K562 (cell line): ENCODE data around the gene DUSP9. TPM values are rescaled to one million over a fixed set of nuclear protein-coding genes. Genes with fewer than 3 reads are reported as not detected.

Experiments used
- ATAC-seq: fragments of 200-7000 bp; cut with Tn5 transposase; 3 replicates; pipeline ENCODE4 v1.9.1; 2020; ENCODE audit warnings: moderate library complexity
- BruUV-seq: library from RNA; stranded (reverse); fragments of 400-500 nt; replicated peaks from 2 replicates; lab custom pipeline; 2021; lab: Mats Ljungman, UMichigan
- CTCF ChIA-PET: fragments of 300-600 bp; formaldehyde crosslinking; extraction: SDS; loops from one replicate; lab custom pipeline; 2021; ENCODE audit warnings: low intra/inter-chr PET ratio; lab: Yijun Ruan, JAX
- POLR2A ChIA-PET: fragments of 300-600, 350-650 bp; sonication (Branson Sonifier 250); formaldehyde crosslinking; extraction: SDS; loops from one replicate; lab custom pipeline; 2021; ENCODE audit warnings: antibody characterized with exemption, inconsistent platforms; lab: Yijun Ruan, JAX
- DNase-seq, 4 experiments: peaks; one replicate each; pipeline versions ENCODE4 v3.0.0 to v3.0.0-alpha.2; 2011 to 2018; ENCODE audit warnings: low spot score in 3 of 4, mixed read lengths in 3 of 4; ENCODE audit errors: extremely low read depth in 1 of 4
- FAIRE-seq: peaks from 2 replicates; lab custom pipeline; 2011; peaks lifted over from hg19 to GRCh38; lab: Jason Lieb, UNC
- H2AFZ ChIP-seq: 2 replicates; pipeline ENCODE4 v1.6.0; 2011; ENCODE audit warnings: low read depth, low read length, control low read depth, inconsistent platforms
- H3K27ac ChIP-seq: fragments of 200-600 bp; 3 replicates; pipeline ENCODE4 v1.8.0; 2011; ENCODE audit warnings: low read depth, mild to moderate bottlenecking, control low read depth, inconsistent platforms, low read length, moderate library complexity, mixed read lengths; ENCODE audit errors: extremely low read depth
- H3K27me3 ChIP-seq, 2 experiments: fragments of 300-600 bp in 1 of 2; 2 replicates in 1 of 2; 3 replicates in 1 of 2; pipeline versions ENCODE4 v1.6.0 to v1.8.0; 2011; ENCODE audit warnings: inconsistent platforms in 2 of 2, low read length in 2 of 2, mild to moderate bottlenecking in 1 of 2, mixed read lengths in 1 of 2, moderate library complexity in 1 of 2; ENCODE audit not compliant: control insufficient read depth in 2 of 2, insufficient read depth in 2 of 2
- H3K36me3 ChIP-seq: fragments of 300-600 bp; 3 replicates; pipeline ENCODE4 v1.8.0; 2011; ENCODE audit warnings: mild to moderate bottlenecking, low read length, inconsistent platforms; ENCODE audit not compliant: control insufficient read depth, insufficient read depth
- H3K4me1 ChIP-seq, 2 experiments: fragments of 200-600 bp in 1 of 2; replicated peaks in 1 of 2; 2 replicates in 1 of 2; 3 replicates in 1 of 2; pipeline versions ENCODE4 v1.5.1 to v1.8.0; 2011; ENCODE audit warnings: inconsistent platforms in 2 of 2, low read length in 2 of 2, mild to moderate bottlenecking in 1 of 2, mixed read lengths in 1 of 2, moderate library complexity in 1 of 2; ENCODE audit not compliant: control insufficient read depth in 2 of 2, insufficient read depth in 2 of 2
- H3K4me2 ChIP-seq: 2 replicates; pipeline ENCODE4 v1.6.1; 2011; ENCODE audit warnings: low read length, control low read depth, inconsistent platforms, mixed read lengths; ENCODE audit not compliant: insufficient read depth
- H3K4me3 ChIP-seq: fragments of 200-600 bp; sonication (generic), shearing (Covaris generic); 2 replicates; pipeline ENCODE4 v1.5.1; 2016; ENCODE audit warnings: control low read depth, inconsistent platforms
- H3K79me2 ChIP-seq: fragments of 200-600 bp; 3 replicates; pipeline ENCODE4 v1.8.0; 2011; ENCODE audit warnings: low read length, inconsistent platforms; ENCODE audit not compliant: control insufficient read depth, insufficient read depth
- H3K9ac ChIP-seq, 2 experiments: 2 replicates each; pipeline versions ENCODE4 v1.6.0 to v1.6.1; 2011; ENCODE audit warnings: low read depth in 2 of 2, low read length in 2 of 2, control low read depth in 1 of 2, inconsistent platforms in 1 of 2, mild to moderate bottlenecking in 1 of 2, mixed read lengths in 1 of 2; ENCODE audit not compliant: insufficient read depth in 1 of 2
- H3K9me1 ChIP-seq: one replicate; pipeline ENCODE4 v1.6.0; 2011; ENCODE audit warnings: inconsistent platforms, mild to moderate bottlenecking, low read length, moderate library complexity; ENCODE audit not compliant: control insufficient read depth, insufficient read depth
- H3K9me3 ChIP-seq: replicated peaks from 2 replicates; pipeline ENCODE4 v1.5.1; 2011; ENCODE audit warnings: low read depth, low read length, inconsistent platforms; ENCODE audit not compliant: control insufficient read depth, insufficient read depth
- H4K20me1 ChIP-seq: replicated peaks from 2 replicates; pipeline ENCODE4 v1.6.1; 2011; ENCODE audit warnings: low read length, inconsistent platforms, mixed read lengths; ENCODE audit not compliant: control insufficient read depth, insufficient read depth
- CBFB ChIP-seq: sonication (generic); formaldehyde crosslinking; IDR thresholded peaks from 2 replicates; pipeline ENCODE4 v1.4.0; 2020; ENCODE audit warnings: mild to moderate bottlenecking, missing genetic modification reagents
- CHD1 ChIP-seq: fragments of 200-600 bp; sonication (generic); IDR thresholded peaks from one replicate; pipeline ENCODE4 v1.6.1; 2012; ENCODE audit warnings: mild to moderate bottlenecking, moderate library complexity, low read length, inconsistent platforms
- FOXP4 ChIP-seq: sonication (generic); formaldehyde crosslinking; IDR thresholded peaks from 2 replicates; pipeline ENCODE4 v1.8.0; 2022; ENCODE audit warnings: mild to moderate bottlenecking, missing genetic modification reagents, borderline replicate concordance
- HNRNPUL1 ChIP-seq: fragments of 200-400 bp; formaldehyde crosslinking; IDR thresholded peaks from 2 replicates; pipeline ENCODE4 v1.6.1; 2017; ENCODE audit warnings: low read length
- MTA1 ChIP-seq: fragments of 450-650 bp; IDR thresholded peaks from 2 replicates; pipeline ENCODE4 v1.6.1; 2017; ENCODE audit warnings: borderline replicate concordance
- POLR2G ChIP-seq: fragments of 200-400 bp; formaldehyde crosslinking; IDR thresholded peaks from 2 replicates; pipeline ENCODE4 v1.6.1; 2017; ENCODE audit warnings: low read depth, mild to moderate bottlenecking, antibody characterized with exemption, low read length, moderate library complexity
- POLR3G ChIP-seq: IDR thresholded peaks from 2 replicates; pipeline ENCODE4 v1.6.1; 2011; ENCODE audit not compliant: insufficient read length, insufficient replicate concordance; ENCODE audit errors: extremely low read depth
- PREB ChIP-seq: sonication (generic); formaldehyde crosslinking; IDR thresholded peaks from 2 replicates; pipeline ENCODE4 v1.8.1; 2023; ENCODE audit warnings: mild to moderate bottlenecking, missing genetic modification reagents
- SNIP1 ChIP-seq: fragments of 450-650 bp; IDR thresholded peaks from 2 replicates; pipeline ENCODE4 v1.7.1; 2017; ENCODE audit warnings: low read depth, mild to moderate bottlenecking
- ZBTB2 ChIP-seq: fragments of 450-650 bp; IDR thresholded peaks from 2 replicates; pipeline ENCODE4 v1.6.1; 2016; ENCODE audit warnings: antibody characterized with exemption
- ZC3H11A ChIP-seq: IDR thresholded peaks from 2 replicates; pipeline ENCODE4 v1.6.1; 2012; ENCODE audit warnings: low read depth, low read length, improper control_type of control experiment
- ZNF23 ChIP-seq: fragments of 250-450 bp; sonication (Bioruptor Pico); IDR thresholded peaks from 2 replicates; pipeline ENCODE4 v1.4.0; 2020; ENCODE audit warnings: mild to moderate bottlenecking
- ZNF76 ChIP-seq: fragments of 250-450 bp; sonication (Bioruptor Pico); IDR thresholded peaks from 2 replicates; pipeline ENCODE4 v1.4.0; 2020; ENCODE audit warnings: mild to moderate bottlenecking, moderate library complexity, borderline replicate concordance
- WGBS: fragments of 100-300 bp; shearing (Covaris generic); methylation state at CpG from one replicate; pipeline ENCODE4 v1.1.6; 2016; ENCODE audit warnings: low coverage, mixed read lengths; ENCODE audit not compliant: insufficient coverage; ENCODE audit errors: missing lambda C conversion rate; 5-methylcytosine and 5-hydroxymethylcytosine counted together
- in situ Hi-C: fragments of 300-500 bp; cut with MboI; formaldehyde crosslinking; loops from 4 replicates; pipeline ENCODE4 v1.15.0; 2018; ENCODE audit warnings: inconsistent platforms, mixed read lengths
- intact Hi-C: fragments of 100-400 bp; cut with micrococcal nuclease; formaldehyde crosslinking; loops from 2 replicates; pipeline ENCODE4 v1.14.2; 2022
- polyA plus RNA-seq, 8 experiments: library from polyadenylated mRNA; depleted of rRNA in 4 of 8; stranded (reverse) in 5 of 8; unstranded in 3 of 8; fragments of >200 nt; fragmentation: Nextera tagmentation in 2 of 8; fragmentation: Illumina TruSeq in 1 of 8; extraction: Ambion mirVana in 2 of 8; extraction: Trizol in 1 of 8; gene quantifications; 2 replicates each; pipeline versions ENCODE4 v1.2.1 to v1.2.3, GENCODE V29; 2011 to 2014; ENCODE audit warnings: inconsistent platforms in 1 of 8, missing spikeins in 1 of 8
- total RNA-seq, 7 experiments: library from RNA; depleted of rRNA in 6 of 7; stranded (reverse); fragments of >200 nt in 6 of 7; fragmentation: Illumina TruSeq in 2 of 7; extraction: Trizol in 2 of 7; gene quantifications; 2 replicates each; pipeline versions ENCODE4 v1.2.1 to v1.2.3, GENCODE V29; 2011 to 2021; ENCODE audit warnings: low replicate concordance in 1 of 7
- TF ChIP-seq, protein P1 (sequence below): fragments of 450-650 bp; IDR thresholded peaks from 2 replicates; pipeline ENCODE4 v1.7.1; 2018; ENCODE audit warnings: mild to moderate bottlenecking, low read depth; ENCODE audit not compliant: partially characterized antibody

DUSP9 gene
- total and polyA plus RNA-seq, 9 of the 15 experiments (the other 6 are each of a cell fraction or from before 2014, with no cell fraction given), result 0.11 to 14.1 (median 5.5) TPM

GRCh38 chrX:153671589-153672530 lies 24.9 kb downstream of the DUSP9 start:
- Histone ChIP-seq H4K20me1 (no peaks in the 10 kb centered on the region), H3K9ac (no peak overlapping the region; a peak in 1 of 4 replicates), H3K27ac (no peak overlapping the region), H3K9me3 (no peaks in the 10 kb centered on the region), H3K4me2 (peak overlapping the region; percentile 69; the same call in 1 of the 2 replicates), H3K9me1 (peaks cover 4% of the 10 kb centered on the region), H3K36me3 (no peaks in the 10 kb centered on the region), H3K79me2 (no peaks in the 10 kb centered on the region; the same call in 2 of the 3 replicates), H3K27me3 (0 out of 5 replicates have a peak, but pooled peaks cover 0 to 5% of the 10 kb centered on the region in 2 experiments), H3K4me1 (peaks cover 28 to 60% of the 10 kb centered on the region in 2 experiments), H2AFZ (no peak overlapping the region), H3K4me3 (no peak overlapping the region)
- ATAC-seq (no peak), FAIRE-seq (no peak), DNase-seq (no peak)
- intact Hi-C loops (no loop called here), in situ Hi-C loops (no loop called here)
- POLR2A ChIA-PET, result no interaction called here
- WGBS, result 80% methylated on average over 10 of the region's 27 CpGs
- TF ChIP-seq, protein P1, sequence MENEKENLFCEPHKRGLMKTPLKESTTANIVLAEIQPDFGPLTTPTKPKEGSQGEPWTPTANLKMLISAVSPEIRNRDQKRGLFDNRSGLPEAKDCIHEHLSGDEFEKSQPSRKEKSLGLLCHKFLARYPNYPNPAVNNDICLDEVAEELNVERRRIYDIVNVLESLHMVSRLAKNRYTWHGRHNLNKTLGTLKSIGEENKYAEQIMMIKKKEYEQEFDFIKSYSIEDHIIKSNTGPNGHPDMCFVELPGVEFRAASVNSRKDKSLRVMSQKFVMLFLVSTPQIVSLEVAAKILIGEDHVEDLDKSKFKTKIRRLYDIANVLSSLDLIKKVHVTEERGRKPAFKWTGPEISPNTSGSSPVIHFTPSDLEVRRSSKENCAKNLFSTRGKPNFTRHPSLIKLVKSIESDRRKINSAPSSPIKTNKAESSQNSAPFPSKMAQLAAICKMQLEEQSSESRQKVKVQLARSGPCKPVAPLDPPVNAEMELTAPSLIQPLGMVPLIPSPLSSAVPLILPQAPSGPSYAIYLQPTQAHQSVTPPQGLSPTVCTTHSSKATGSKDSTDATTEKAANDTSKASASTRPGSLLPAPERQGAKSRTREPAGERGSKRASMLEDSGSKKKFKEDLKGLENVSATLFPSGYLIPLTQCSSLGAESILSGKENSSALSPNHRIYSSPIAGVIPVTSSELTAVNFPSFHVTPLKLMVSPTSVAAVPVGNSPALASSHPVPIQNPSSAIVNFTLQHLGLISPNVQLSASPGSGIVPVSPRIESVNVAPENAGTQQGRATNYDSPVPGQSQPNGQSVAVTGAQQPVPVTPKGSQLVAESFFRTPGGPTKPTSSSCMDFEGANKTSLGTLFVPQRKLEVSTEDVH, result no peak
- TF ChIP-seq POLR2G, result no peak
- TF ChIP-seq HNRNPUL1, result no peak
- no peak for TF ChIP-seq ZBTB2
- TF ChIP-seq MTA1, result no peak
- no peak for TF ChIP-seq FOXP4 (CRISPR knock-in tag)
- TF ChIP-seq PREB (CRISPR knock-in tag), result no peak
- no peak for TF ChIP-seq ZC3H11A
- TF ChIP-seq CBFB (CRISPR knock-in tag), result no peak
- TF ChIP-seq SNIP1, result no peak
- no peak for TF ChIP-seq POLR3G
- TF ChIP-seq ZNF76 (CRISPR knock-in tag), result no peak
- no peak for TF ChIP-seq CHD1
- TF ChIP-seq ZNF23, result no peak
- no TSS peak for BruUV-seq
- CTCF ChIA-PET, result no interaction called here
